K562 (cell line): ENCODE measurements around the gene RAI1. TPM values are rescaled to one million over a fixed set of nuclear protein-coding genes. Genes with fewer than 3 reads are reported as not detected.

Source experiments
- ATAC-seq: fragments of 200-7000 bp; cut with Tn5 transposase; 3 replicates; pipeline ENCODE4 v1.9.1; 2020; ENCODE audit warnings: moderate library complexity
- BruUV-seq: library from RNA; stranded (reverse); fragments of 400-500 nt; replicated peaks from 2 replicates; lab custom pipeline; 2021; lab: Mats Ljungman, UMichigan
- CTCF ChIA-PET: fragments of 300-600 bp; formaldehyde crosslinking; extraction: SDS; loops from one replicate; lab custom pipeline; 2021; ENCODE audit warnings: low intra/inter-chr PET ratio; lab: Yijun Ruan, JAX
- POLR2A ChIA-PET: fragments of 300-600, 350-650 bp; sonication (Branson Sonifier 250); formaldehyde crosslinking; extraction: SDS; loops from one replicate; lab custom pipeline; 2021; ENCODE audit warnings: antibody characterized with exemption, inconsistent platforms; lab: Yijun Ruan, JAX
- DNase-seq, 4 experiments: peaks; one replicate each; pipeline versions ENCODE4 v3.0.0 to v3.0.0-alpha.2; 2011 to 2018; ENCODE audit warnings: low spot score in 3 of 4, mixed read lengths in 3 of 4; ENCODE audit errors: extremely low read depth in 1 of 4
- FAIRE-seq: peaks from 2 replicates; lab custom pipeline; 2011; peaks lifted over from hg19 to GRCh38; lab: Jason Lieb, UNC
- H2AFZ ChIP-seq: 2 replicates; pipeline ENCODE4 v1.6.0; 2011; ENCODE audit warnings: low read depth, low read length, control low read depth, inconsistent platforms
- H3K27ac ChIP-seq: fragments of 200-600 bp; 3 replicates; pipeline ENCODE4 v1.8.0; 2011; ENCODE audit warnings: low read depth, mild to moderate bottlenecking, control low read depth, inconsistent platforms, low read length, moderate library complexity, mixed read lengths; ENCODE audit errors: extremely low read depth
- H3K27me3 ChIP-seq, 2 experiments: fragments of 300-600 bp in 1 of 2; 2 replicates in 1 of 2; 3 replicates in 1 of 2; pipeline versions ENCODE4 v1.6.0 to v1.8.0; 2011; ENCODE audit warnings: inconsistent platforms in 2 of 2, low read length in 2 of 2, mild to moderate bottlenecking in 1 of 2, mixed read lengths in 1 of 2, moderate library complexity in 1 of 2; ENCODE audit not compliant: control insufficient read depth in 2 of 2, insufficient read depth in 2 of 2
- H3K36me3 ChIP-seq: fragments of 300-600 bp; 3 replicates; pipeline ENCODE4 v1.8.0; 2011; ENCODE audit warnings: mild to moderate bottlenecking, low read length, inconsistent platforms; ENCODE audit not compliant: control insufficient read depth, insufficient read depth
- H3K4me1 ChIP-seq, 2 experiments: fragments of 200-600 bp in 1 of 2; replicated peaks in 1 of 2; 2 replicates in 1 of 2; 3 replicates in 1 of 2; pipeline versions ENCODE4 v1.5.1 to v1.8.0; 2011; ENCODE audit warnings: inconsistent platforms in 2 of 2, low read length in 2 of 2, mild to moderate bottlenecking in 1 of 2, mixed read lengths in 1 of 2, moderate library complexity in 1 of 2; ENCODE audit not compliant: control insufficient read depth in 2 of 2, insufficient read depth in 2 of 2
- H3K4me2 ChIP-seq: 2 replicates; pipeline ENCODE4 v1.6.1; 2011; ENCODE audit warnings: low read length, control low read depth, inconsistent platforms, mixed read lengths; ENCODE audit not compliant: insufficient read depth
- H3K4me3 ChIP-seq: fragments of 200-600 bp; sonication (generic), shearing (Covaris generic); 2 replicates; pipeline ENCODE4 v1.5.1; 2016; ENCODE audit warnings: control low read depth, inconsistent platforms
- H3K79me2 ChIP-seq: fragments of 200-600 bp; 3 replicates; pipeline ENCODE4 v1.8.0; 2011; ENCODE audit warnings: low read length, inconsistent platforms; ENCODE audit not compliant: control insufficient read depth, insufficient read depth
- H3K9ac ChIP-seq, 2 experiments: 2 replicates each; pipeline versions ENCODE4 v1.6.0 to v1.6.1; 2011; ENCODE audit warnings: low read depth in 2 of 2, low read length in 2 of 2, control low read depth in 1 of 2, inconsistent platforms in 1 of 2, mild to moderate bottlenecking in 1 of 2, mixed read lengths in 1 of 2; ENCODE audit not compliant: insufficient read depth in 1 of 2
- H3K9me1 ChIP-seq: one replicate; pipeline ENCODE4 v1.6.0; 2011; ENCODE audit warnings: inconsistent platforms, mild to moderate bottlenecking, low read length, moderate library complexity; ENCODE audit not compliant: control insufficient read depth, insufficient read depth
- H3K9me3 ChIP-seq: replicated peaks from 2 replicates; pipeline ENCODE4 v1.5.1; 2011; ENCODE audit warnings: low read depth, low read length, inconsistent platforms; ENCODE audit not compliant: control insufficient read depth, insufficient read depth
- H4K20me1 ChIP-seq: replicated peaks from 2 replicates; pipeline ENCODE4 v1.6.1; 2011; ENCODE audit warnings: low read length, inconsistent platforms, mixed read lengths; ENCODE audit not compliant: control insufficient read depth, insufficient read depth
- MAFK ChIP-seq: IDR thresholded peaks from 2 replicates; pipeline ENCODE4 v1.6.1; 2011; ENCODE audit warnings: low read length, improper control_type of control experiment
- SIRT6 ChIP-seq: IDR thresholded peaks from one replicate; pipeline ENCODE4 v1.6.1; 2012; ENCODE audit warnings: low read depth, mild to moderate bottlenecking, control low read depth, inconsistent platforms, low read length, moderate library complexity
- SIX5 ChIP-seq, 2 experiments: IDR thresholded peaks; 2 replicates each; pipeline ENCODE4 v1.6.1; 2011; ENCODE audit warnings: low read length in 2 of 2, borderline replicate concordance in 1 of 2, low read depth in 1 of 2, mild to moderate bottlenecking in 1 of 2, moderate library complexity in 1 of 2; ENCODE audit not compliant: insufficient read depth in 1 of 2
- ZNF644 ChIP-seq: fragments of 200-800 bp; sonication (Bioruptor generic); IDR thresholded peaks from 2 replicates; pipeline ENCODE4 v1.6.1; 2016; ENCODE audit warnings: low read depth, missing genetic modification characterization, missing compliant biosample characterization
- WGBS: fragments of 100-300 bp; shearing (Covaris generic); methylation state at CpG from one replicate; pipeline ENCODE4 v1.1.6; 2016; ENCODE audit warnings: low coverage, mixed read lengths; ENCODE audit not compliant: insufficient coverage; ENCODE audit errors: missing lambda C conversion rate; 5-methylcytosine and 5-hydroxymethylcytosine counted together
- in situ Hi-C: fragments of 300-500 bp; cut with MboI; formaldehyde crosslinking; loops from 4 replicates; pipeline ENCODE4 v1.15.0; 2018; ENCODE audit warnings: inconsistent platforms, mixed read lengths
- intact Hi-C: fragments of 100-400 bp; cut with micrococcal nuclease; formaldehyde crosslinking; loops from 2 replicates; pipeline ENCODE4 v1.14.2; 2022
- polyA plus RNA-seq, 8 experiments: library from polyadenylated mRNA; depleted of rRNA in 4 of 8; stranded (reverse) in 5 of 8; unstranded in 3 of 8; fragments of >200 nt; fragmentation: Nextera tagmentation in 2 of 8; fragmentation: Illumina TruSeq in 1 of 8; extraction: Ambion mirVana in 2 of 8; extraction: Trizol in 1 of 8; gene quantifications; 2 replicates each; pipeline versions ENCODE4 v1.2.1 to v1.2.3, GENCODE V29; 2011 to 2014; ENCODE audit warnings: inconsistent platforms in 1 of 8, missing spikeins in 1 of 8
- total RNA-seq, 7 experiments: library from RNA; depleted of rRNA in 6 of 7; stranded (reverse); fragments of >200 nt in 6 of 7; fragmentation: Illumina TruSeq in 2 of 7; extraction: Trizol in 2 of 7; gene quantifications; 2 replicates each; pipeline versions ENCODE4 v1.2.1 to v1.2.3, GENCODE V29; 2011 to 2021; ENCODE audit warnings: low replicate concordance in 1 of 7
- TF ChIP-seq, protein P1 (sequence below): fragments of 200-600 bp; sonication (generic); IDR thresholded peaks from one replicate; pipeline ENCODE4 v1.6.1; 2012; ENCODE audit warnings: mild to moderate bottlenecking, low read depth, low read length, inconsistent platforms

The RAI1 gene
- total and polyA plus RNA-seq, 9 of the 15 experiments (the other 6 are each of a cell fraction or from before 2014, with no cell fraction given), result 0.68 to 19.9 (median 5.5) TPM

DNA sequence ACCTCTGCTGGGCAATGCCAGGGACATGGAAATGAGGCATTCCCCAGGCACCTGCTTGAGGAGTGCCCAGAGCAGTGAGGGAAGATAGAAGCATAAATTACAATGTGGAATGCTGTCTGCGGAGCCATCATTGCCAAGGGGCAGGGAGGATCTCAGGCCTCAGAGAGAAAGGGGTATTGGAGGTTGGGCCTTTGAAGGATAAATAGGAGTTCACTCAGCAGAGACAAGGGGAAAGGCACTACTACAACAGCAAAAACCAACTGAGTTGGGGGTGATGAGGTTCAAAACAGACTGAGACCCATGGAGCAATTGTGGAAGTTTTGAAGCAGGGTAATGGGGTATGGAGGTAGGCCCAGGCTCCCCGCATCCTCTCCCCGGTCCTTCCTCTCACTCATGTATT is 122.7 kb downstream of the RAI1 start:
- no peak for FAIRE-seq
- H2AFZ ChIP-seq, result no peak overlapping the region
- TF ChIP-seq SIRT6 (no peak), SIX5 (IDR thresholded peaks at IDR 0.05; ENCODE audit: borderline replicate concordance in 1 of 2, insufficient read depth in 1 of 2, low read depth in 1 of 2, low read length in 2 of 2) (no peak), MAFK (no peak), ZNF644 (tag) (no peak)
- TF ChIP-seq, protein P1, sequence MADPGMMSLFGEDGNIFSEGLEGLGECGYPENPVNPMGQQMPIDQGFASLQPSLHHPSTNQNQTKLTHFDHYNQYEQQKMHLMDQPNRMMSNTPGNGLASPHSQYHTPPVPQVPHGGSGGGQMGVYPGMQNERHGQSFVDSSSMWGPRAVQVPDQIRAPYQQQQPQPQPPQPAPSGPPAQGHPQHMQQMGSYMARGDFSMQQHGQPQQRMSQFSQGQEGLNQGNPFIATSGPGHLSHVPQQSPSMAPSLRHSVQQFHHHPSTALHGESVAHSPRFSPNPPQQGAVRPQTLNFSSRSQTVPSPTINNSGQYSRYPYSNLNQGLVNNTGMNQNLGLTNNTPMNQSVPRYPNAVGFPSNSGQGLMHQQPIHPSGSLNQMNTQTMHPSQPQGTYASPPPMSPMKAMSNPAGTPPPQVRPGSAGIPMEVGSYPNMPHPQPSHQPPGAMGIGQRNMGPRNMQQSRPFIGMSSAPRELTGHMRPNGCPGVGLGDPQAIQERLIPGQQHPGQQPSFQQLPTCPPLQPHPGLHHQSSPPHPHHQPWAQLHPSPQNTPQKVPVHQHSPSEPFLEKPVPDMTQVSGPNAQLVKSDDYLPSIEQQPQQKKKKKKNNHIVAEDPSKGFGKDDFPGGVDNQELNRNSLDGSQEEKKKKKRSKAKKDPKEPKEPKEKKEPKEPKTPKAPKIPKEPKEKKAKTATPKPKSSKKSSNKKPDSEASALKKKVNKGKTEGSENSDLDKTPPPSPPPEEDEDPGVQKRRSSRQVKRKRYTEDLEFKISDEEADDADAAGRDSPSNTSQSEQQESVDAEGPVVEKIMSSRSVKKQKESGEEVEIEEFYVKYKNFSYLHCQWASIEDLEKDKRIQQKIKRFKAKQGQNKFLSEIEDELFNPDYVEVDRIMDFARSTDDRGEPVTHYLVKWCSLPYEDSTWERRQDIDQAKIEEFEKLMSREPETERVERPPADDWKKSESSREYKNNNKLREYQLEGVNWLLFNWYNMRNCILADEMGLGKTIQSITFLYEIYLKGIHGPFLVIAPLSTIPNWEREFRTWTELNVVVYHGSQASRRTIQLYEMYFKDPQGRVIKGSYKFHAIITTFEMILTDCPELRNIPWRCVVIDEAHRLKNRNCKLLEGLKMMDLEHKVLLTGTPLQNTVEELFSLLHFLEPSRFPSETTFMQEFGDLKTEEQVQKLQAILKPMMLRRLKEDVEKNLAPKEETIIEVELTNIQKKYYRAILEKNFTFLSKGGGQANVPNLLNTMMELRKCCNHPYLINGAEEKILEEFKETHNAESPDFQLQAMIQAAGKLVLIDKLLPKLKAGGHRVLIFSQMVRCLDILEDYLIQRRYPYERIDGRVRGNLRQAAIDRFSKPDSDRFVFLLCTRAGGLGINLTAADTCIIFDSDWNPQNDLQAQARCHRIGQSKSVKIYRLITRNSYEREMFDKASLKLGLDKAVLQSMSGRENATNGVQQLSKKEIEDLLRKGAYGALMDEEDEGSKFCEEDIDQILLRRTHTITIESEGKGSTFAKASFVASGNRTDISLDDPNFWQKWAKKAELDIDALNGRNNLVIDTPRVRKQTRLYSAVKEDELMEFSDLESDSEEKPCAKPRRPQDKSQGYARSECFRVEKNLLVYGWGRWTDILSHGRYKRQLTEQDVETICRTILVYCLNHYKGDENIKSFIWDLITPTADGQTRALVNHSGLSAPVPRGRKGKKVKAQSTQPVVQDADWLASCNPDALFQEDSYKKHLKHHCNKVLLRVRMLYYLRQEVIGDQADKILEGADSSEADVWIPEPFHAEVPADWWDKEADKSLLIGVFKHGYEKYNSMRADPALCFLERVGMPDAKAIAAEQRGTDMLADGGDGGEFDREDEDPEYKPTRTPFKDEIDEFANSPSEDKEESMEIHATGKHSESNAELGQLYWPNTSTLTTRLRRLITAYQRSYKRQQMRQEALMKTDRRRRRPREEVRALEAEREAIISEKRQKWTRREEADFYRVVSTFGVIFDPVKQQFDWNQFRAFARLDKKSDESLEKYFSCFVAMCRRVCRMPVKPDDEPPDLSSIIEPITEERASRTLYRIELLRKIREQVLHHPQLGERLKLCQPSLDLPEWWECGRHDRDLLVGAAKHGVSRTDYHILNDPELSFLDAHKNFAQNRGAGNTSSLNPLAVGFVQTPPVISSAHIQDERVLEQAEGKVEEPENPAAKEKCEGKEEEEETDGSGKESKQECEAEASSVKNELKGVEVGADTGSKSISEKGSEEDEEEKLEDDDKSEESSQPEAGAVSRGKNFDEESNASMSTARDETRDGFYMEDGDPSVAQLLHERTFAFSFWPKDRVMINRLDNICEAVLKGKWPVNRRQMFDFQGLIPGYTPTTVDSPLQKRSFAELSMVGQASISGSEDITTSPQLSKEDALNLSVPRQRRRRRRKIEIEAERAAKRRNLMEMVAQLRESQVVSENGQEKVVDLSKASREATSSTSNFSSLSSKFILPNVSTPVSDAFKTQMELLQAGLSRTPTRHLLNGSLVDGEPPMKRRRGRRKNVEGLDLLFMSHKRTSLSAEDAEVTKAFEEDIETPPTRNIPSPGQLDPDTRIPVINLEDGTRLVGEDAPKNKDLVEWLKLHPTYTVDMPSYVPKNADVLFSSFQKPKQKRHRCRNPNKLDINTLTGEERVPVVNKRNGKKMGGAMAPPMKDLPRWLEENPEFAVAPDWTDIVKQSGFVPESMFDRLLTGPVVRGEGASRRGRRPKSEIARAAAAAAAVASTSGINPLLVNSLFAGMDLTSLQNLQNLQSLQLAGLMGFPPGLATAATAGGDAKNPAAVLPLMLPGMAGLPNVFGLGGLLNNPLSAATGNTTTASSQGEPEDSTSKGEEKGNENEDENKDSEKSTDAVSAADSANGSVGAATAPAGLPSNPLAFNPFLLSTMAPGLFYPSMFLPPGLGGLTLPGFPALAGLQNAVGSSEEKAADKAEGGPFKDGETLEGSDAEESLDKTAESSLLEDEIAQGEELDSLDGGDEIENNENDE, result no peak

More for the DNA sequence above, 122.7 kb downstream of the RAI1 start:
- ATAC-seq, result no peak
- POLR2A ChIA-PET, result interaction anchor here (0.6 kb wide), 1 partner anchor 284 kb away, joined by 4 read pairs; no protein-coding TSS in a partner anchor
- Histone ChIP-seq H3K4me1 (peaks cover 0 to 28% of the 10 kb centered on the region in 2 experiments; a peak in 2 of 5 replicates), H3K4me3 (no peak overlapping the region), H3K79me2 (no peaks in the 10 kb centered on the region), H3K9ac (no peak overlapping the region), H3K27ac (no peak overlapping the region), H3K27me3 (no peaks in the 10 kb centered on the region), H3K9me1 (no peaks in the 10 kb centered on the region), H3K4me2 (no peak overlapping the region), H4K20me1 (no peaks in the 10 kb centered on the region), H3K9me3 (no peaks in the 10 kb centered on the region), H3K36me3 (peaks cover 14% of the 10 kb centered on the region; the same call in 2 of the 3 replicates)
- in situ Hi-C loops (no loop called here), intact Hi-C loops (no loop called here)
- CTCF ChIA-PET, result no interaction called here
- DNase-seq, result no peak
- BruUV-seq, result no TSS peak
- WGBS, result 90% methylated on average over 3 of the region's 3 CpGs
